Heart left ventricle (tissue), 16 donors: ENCODE results near the gene PTTG1IP2. TPM values are rescaled to one million over a fixed set of nuclear protein-coding genes. Genes with fewer than 3 reads are reported as not detected.
"Not testable (repeated sequence)": the region's sequence is repeated elsewhere in the genome, so short reads cannot be mapped to it uniquely, and the experiment has no call there.

ENCODE experiments used
- ATAC-seq, 4 donors: fragments of 200-7000 bp; cut with Tn5 transposase; one replicate each; pipeline ENCODE4 v1.9.1; 2020 to 2022; ENCODE audit warnings: moderate library complexity in 4 of 4, mild to moderate bottlenecking in 3 of 4, moderate number of reproducible peaks in 1 of 4
- DNase-seq, 5 donors: peaks; one replicate each; pipeline ENCODE4 v3.0.0-alpha.2; 2020
- H3K27ac ChIP-seq, 12 donors: fragments of 200-600 bp; sonication (generic) in 4 of 12; one replicate each; pipeline versions ENCODE4 v1.5.0 to v1.8.0; 2016 to 2022; ENCODE audit warnings: mild to moderate bottlenecking in 2 of 12
- H3K27me3 ChIP-seq, 9 donors: fragments of 200-600 bp; sonication (generic) in 2 of 9; one replicate each; pipeline versions ENCODE4 v1.5.1 to v1.8.0; 2016 to 2022; ENCODE audit warnings: mild to moderate bottlenecking in 3 of 9
- H3K36me3 ChIP-seq, 9 donors: fragments of 200-600 bp; sonication (generic) in 2 of 9; one replicate each; pipeline versions ENCODE4 v1.5.0 to v1.8.0; 2018 to 2022; ENCODE audit warnings: mild to moderate bottlenecking in 2 of 9
- H3K4me1 ChIP-seq, 12 donors: fragments of 200-600 bp; sonication (generic) in 4 of 12; one replicate each; pipeline versions ENCODE4 v1.5.0 to v1.8.0; 2016 to 2022; ENCODE audit warnings: mild to moderate bottlenecking in 3 of 12
- H3K4me3 ChIP-seq, 12 donors: fragments of 200-600 bp; sonication (generic) in 4 of 12; one replicate each; pipeline versions ENCODE4 v1.5.0 to v1.8.0; 2017 to 2022; ENCODE audit warnings: mild to moderate bottlenecking in 9 of 12, moderate library complexity in 4 of 12
- H3K9me3 ChIP-seq, 12 donors: fragments of 200-600 bp; sonication (generic) in 4 of 12; one replicate each; pipeline versions ENCODE4 v1.5.0 to v1.8.0; 2016 to 2022; ENCODE audit warnings: mild to moderate bottlenecking in 1 of 12
- POLR2A ChIP-seq, 2 donors: fragments of 450-650 bp; IDR thresholded peaks; one replicate each; pipeline ENCODE4 v1.6.1; 2017; ENCODE audit warnings: antibody characterized with exemption in 2 of 2, mild to moderate bottlenecking in 2 of 2, moderate library complexity in 2 of 2
- WGBS, 4 donors: extraction: QIAGEN DNeasy Blood & Tissue Kit in 2 of 4; methylation state at CpG; one replicate each; pipeline versions ENCODE4 v1.1.5 to v1.1.7; 2013 to 2018; 5-methylcytosine and 5-hydroxymethylcytosine counted together
- intact Hi-C, 10 donors: fragments of 100-400 bp; cut with DNase I; formaldehyde crosslinking; loops; one replicate each; pipeline versions ENCODE4 v1.11.1 to v1.14.2; 2022
- polyA plus RNA-seq, 2 donors: library from polyadenylated mRNA; stranded (reverse); fragments of 200-250 nt; gene quantifications; one replicate each; pipeline ENCODE4 v1.2.3, GENCODE V29; 2013
- total RNA-seq, 9 donors: library from RNA; depleted of rRNA in 2 of 9; stranded (reverse); fragments of >200 nt in 2 of 9; fragmentation: NEBNext Ultra II Directional in 3 of 9; extraction: Animal tissue kit (Norgen Biotek cat#: 25700) in 3 of 9; gene quantifications; one replicate each; pipeline versions ENCODE4 v1.1.0 to v1.2.4, GENCODE V29; 2016 to 2023
- TF ChIP-seq, protein P1 (sequence below), 12 donors: fragments of 200-600 bp; sonication (generic) in 4 of 12; IDR thresholded peaks; one replicate each; pipeline versions ENCODE4 v1.5.0 to v1.8.0; 2018 to 2022; ENCODE audit warnings: antibody characterized with exemption in 12 of 12, mild to moderate bottlenecking in 5 of 12
- donor health status: ischemic (EF 13 %, LVEDD 7.1; RV severe dilation, severe dysfunction).
- donor health status: healthy with polysubstance abuse.
- donor health status: DM: no; HTN: yes; CAD: no.
- donor health status: DM: no; HTN: no; CAD: no.
- donor health status: ischemic (EF 25% LVEDD 6.9; RV normal size, moderate dysfunction).
- donor health status: ischemic (EF 25% LVEDD 5.7; RV mildly dilated, moderate dysfunction).
- donor health status: healthy.
- donor health status: DM: yes; HTN: yes; CAD: no.
- donor health status: ischemic (EF 35%, LVEDD 5.7; RV mildly dilated, moderate dysfunction).
- donor health status: nonischemic (EF 11% LVEDD 7.7; RV severe dilation, severe dysfunction).
- donor health status: DM: yes; HTN: yes; CAD: no.
- donor health status: PGD.
- donor health status: ischemic (EF 29% LVEDD 5.4; RV normal size, mild dysfunction).
- donor health status: nonischemic (EF 23%, LVEDD 6.1; RV moderate dilation, normal function).

PTTG1IP2 gene
- total and polyA plus RNA-seq, 11 donors = not detected

DNA sequence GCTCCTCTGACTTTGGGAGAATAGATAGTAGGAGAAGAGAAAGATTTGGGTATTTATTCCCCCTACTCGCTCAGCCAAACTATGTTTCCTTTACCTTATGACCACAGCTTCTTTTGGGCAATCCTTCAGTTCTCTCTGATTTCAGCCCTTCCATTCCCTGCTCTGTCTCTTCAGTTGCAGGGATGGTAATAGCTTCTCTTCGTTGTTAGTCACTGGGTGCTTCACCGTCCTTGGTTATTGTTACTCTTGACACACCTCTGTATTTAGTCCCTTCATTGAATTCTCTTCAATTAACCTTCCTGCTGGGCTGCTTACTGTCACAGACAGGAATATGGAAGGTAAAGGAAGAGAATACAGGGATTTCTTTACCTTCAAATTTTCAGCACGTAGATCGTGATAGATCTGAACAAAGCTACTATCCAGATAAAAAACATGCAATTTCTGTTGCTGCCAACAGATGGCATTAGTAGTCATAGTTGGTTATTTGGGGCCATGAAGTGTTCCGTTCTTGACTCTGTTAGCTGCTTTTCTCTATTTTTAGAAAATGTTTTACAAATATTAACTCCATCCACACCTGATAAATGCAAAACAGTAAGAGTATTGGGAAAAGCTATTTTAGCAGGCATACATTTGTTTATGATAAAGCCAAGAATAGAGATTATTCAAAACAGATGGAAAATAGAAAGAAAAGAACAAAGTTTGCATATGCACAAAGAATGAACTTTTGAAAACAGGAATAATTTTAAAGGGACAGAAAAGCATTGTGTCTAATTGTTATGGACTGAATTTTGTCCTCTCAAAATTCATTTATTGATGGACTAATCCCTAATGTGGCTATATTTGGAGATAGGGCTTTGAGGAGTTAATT lies 14.0 kb upstream of the PTTG1IP2 start:
- TF ChIP-seq, protein P1, sequence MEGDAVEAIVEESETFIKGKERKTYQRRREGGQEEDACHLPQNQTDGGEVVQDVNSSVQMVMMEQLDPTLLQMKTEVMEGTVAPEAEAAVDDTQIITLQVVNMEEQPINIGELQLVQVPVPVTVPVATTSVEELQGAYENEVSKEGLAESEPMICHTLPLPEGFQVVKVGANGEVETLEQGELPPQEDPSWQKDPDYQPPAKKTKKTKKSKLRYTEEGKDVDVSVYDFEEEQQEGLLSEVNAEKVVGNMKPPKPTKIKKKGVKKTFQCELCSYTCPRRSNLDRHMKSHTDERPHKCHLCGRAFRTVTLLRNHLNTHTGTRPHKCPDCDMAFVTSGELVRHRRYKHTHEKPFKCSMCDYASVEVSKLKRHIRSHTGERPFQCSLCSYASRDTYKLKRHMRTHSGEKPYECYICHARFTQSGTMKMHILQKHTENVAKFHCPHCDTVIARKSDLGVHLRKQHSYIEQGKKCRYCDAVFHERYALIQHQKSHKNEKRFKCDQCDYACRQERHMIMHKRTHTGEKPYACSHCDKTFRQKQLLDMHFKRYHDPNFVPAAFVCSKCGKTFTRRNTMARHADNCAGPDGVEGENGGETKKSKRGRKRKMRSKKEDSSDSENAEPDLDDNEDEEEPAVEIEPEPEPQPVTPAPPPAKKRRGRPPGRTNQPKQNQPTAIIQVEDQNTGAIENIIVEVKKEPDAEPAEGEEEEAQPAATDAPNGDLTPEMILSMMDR (IDR thresholded peaks at IDR 0.05) = peak; percentile 42 to 82 (median 66)
- no peak for TF ChIP-seq POLR2A (IDR thresholded peaks at IDR 0.05)
- peaks cover 0 to 8% (median 2%) of the 10 kb centered on the region in 12 donors for H3K4me1 ChIP-seq
- H3K27me3 ChIP-seq = no peaks in the 10 kb centered on the region
- 24 to 30% (median 28%) methylated on average over 6 of the region's 6 CpGs for WGBS, 4 donors
- intact Hi-C loops = loop anchor here in 9 of 10 donors (1.0 to 10.0 kb wide), 10 partner anchors 169 to 579 kb away; no protein-coding TSS in a partner anchor
- no peak overlapping the region for H3K27ac ChIP-seq
- no peaks in the 10 kb centered on the region for H3K36me3 ChIP-seq
- peak overlapping the region in 6 of 12 donors; percentile 7 to 35 (median 24) for H3K4me3 ChIP-seq
- H3K9me3 ChIP-seq = no peaks in the 10 kb centered on the region
- peak in 3 of 4 donors; percentile 65 to 75 (median 68) for ATAC-seq
- no peak for DNase-seq

DNA sequence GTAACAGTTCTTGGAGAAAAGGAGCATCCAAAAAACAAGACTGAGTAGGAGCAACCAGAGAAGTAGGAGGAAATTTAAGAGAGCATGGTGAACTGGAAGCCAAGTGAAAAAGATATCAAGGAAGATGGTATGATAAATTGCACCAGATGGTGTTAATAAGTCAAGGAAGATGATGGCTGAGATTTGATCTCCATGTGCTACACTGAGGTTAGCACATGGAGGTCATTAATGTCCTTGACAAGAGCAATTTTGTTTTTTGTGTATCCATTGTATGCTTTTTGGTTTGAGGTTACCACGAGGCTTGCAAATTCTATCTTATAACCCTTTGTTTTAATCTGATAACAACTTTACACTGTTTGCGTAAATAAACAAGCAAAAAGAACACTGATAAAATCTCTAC lies 11.3 kb upstream of the PTTG1IP2 start:
- Histone ChIP-seq H3K36me3 (no peaks in the 10 kb centered on the region), H3K27me3 (no peaks in the 10 kb centered on the region), H3K4me1 (peaks cover 0 to 11% (median 2%) of the 10 kb centered on the region in 12 donors), H3K4me3 (no peak overlapping the region), H3K27ac (no peak overlapping the region), H3K9me3 (no peaks in the 10 kb centered on the region)
- intact Hi-C loops = loop anchor here in 9 of 10 donors (5.0 to 10.0 kb wide), 6 partner anchors 167 to 577 kb away; no protein-coding TSS in a partner anchor
- TF ChIP-seq, protein P1 (IDR thresholded peaks at IDR 0.05) = no peak
- no peak for TF ChIP-seq POLR2A (IDR thresholded peaks at IDR 0.05)
- DNase-seq (no peak), ATAC-seq (no peak)
- 76 to 85% (median 82%) methylated on average over 2 of the region's 2 CpGs for WGBS, 4 donors

DNA sequence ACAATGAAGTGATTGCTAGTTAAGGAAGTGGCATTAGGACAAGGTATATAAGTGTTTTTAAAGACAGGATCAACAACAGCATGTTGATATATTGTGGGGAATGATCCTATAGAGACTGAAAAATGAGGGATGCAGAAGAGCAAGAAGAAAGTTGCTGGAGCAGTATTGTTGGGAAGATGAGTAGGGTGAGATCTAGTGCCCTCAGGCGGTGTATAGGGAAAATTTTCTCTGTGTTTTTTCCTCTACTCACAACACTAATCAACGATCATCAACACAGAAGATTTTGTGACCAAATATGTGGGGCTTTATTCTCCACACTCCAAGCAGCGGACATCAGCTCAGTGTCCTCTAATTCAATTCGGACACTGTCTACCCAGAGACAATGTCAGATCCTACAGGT lies 9.6 kb upstream of the PTTG1IP2 start:
- intact Hi-C loops = loop anchor here in 9 of 10 donors (5.0 to 10.0 kb wide), 6 partner anchors 165 to 575 kb away; no protein-coding TSS in a partner anchor
- WGBS, 4 donors = 71 to 81% (median 77%) methylated on average over 4 of the region's 4 CpGs
- H3K27me3 ChIP-seq = no peaks in the 10 kb centered on the region
- H3K4me1 ChIP-seq = peaks cover 0 to 17% (median 2%) of the 10 kb centered on the region in 12 donors
- no peak for DNase-seq
- peaks cover 0 to 12% (median 0%) of the 10 kb centered on the region in 12 donors for H3K9me3 ChIP-seq
- H3K36me3 ChIP-seq = no peaks in the 10 kb centered on the region
- no peak overlapping the region for H3K4me3 ChIP-seq
- no peak for ATAC-seq
- TF ChIP-seq, protein P1 (IDR thresholded peaks at IDR 0.05) = peak in 1 of 12 donors; percentile 18
- no peak for TF ChIP-seq POLR2A (IDR thresholded peaks at IDR 0.05)
- H3K27ac ChIP-seq = no peak overlapping the region

DNA sequence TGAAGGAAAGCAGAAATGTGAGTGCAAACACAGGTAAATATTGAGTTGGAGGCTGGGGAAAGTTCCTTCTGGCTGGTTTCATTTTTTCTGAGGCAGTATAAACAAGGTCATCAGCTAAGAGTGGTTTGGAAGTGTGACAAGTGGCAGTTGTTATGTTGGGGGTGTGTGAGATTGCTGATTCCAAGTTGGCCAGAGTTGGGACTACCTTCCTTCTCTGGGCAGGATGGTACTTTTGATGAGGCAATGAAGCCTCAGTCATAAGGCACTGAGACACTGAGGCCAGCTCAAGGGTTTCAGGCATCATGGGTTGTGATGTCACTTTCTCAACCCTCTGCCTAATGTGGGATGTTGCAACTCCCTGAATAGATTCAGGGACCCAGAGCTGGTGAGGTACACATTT lies 8.2 kb upstream of the PTTG1IP2 start:
- H3K4me3 ChIP-seq = no peak overlapping the region
- peak in 1 of 4 donors; percentile 33 for ATAC-seq
- intact Hi-C loops = no loop called here

DNA sequence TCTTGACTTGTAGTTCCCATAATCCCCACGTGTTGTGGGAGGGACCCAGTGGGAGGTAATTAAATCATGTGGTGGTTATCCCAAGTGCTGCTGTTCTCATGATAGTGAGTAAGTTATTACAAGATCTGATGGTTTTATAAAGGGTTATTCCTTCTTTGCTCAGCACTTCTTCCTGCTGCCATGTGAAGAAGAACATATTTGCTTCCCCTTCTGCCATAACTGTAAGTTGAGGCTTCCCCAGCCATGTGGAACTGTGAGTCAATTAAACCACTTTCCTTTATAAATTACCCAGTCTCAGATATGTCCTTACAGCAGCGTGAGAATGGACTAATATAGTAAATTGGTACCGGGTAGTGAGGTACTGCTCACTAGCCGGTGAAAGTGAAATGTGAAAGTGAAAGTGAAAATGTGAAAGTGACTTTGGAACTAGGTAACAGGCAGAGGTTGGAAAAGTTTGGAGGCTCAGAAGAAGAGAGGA lies 6.2 kb upstream of the PTTG1IP2 start:
- Histone ChIP-seq H3K4me1 (peaks cover 0 to 11% (median 0%) of the 10 kb centered on the region in 12 donors), H3K27ac (peak overlapping the region in 6 of 12 donors; percentile 13 to 78 (median 51)), H3K4me3 (peak overlapping the region in 10 of 12 donors; percentile 33 to 61 (median 46)), H3K9me3 (peaks cover 0 to 13% (median 0%) of the 10 kb centered on the region in 12 donors)
- H3K36me3 ChIP-seq, intact Hi-C loops, H3K27me3 ChIP-seq, DNase-seq: not testable (repeated sequence)
- 18 to 36% (median 26%) methylated on average over 4 of the region's 4 CpGs for WGBS, 4 donors
- ATAC-seq = peak in 2 of 4 donors; percentile 61

More for the DNA sequence above, 8.2 kb upstream of the PTTG1IP2 start:
- Histone ChIP-seq H3K4me1 (peaks cover 0 to 11% (median 0%) of the 10 kb centered on the region in 12 donors), H3K27me3 (no peaks in the 10 kb centered on the region), H3K36me3 (no peaks in the 10 kb centered on the region), H3K9me3 (peaks cover 0 to 13% (median 0%) of the 10 kb centered on the region in 12 donors), H3K27ac (no peak overlapping the region)
- no peak for DNase-seq
- no peak for TF ChIP-seq POLR2A (IDR thresholded peaks at IDR 0.05)
- TF ChIP-seq, protein P1 (IDR thresholded peaks at IDR 0.05) = no peak
